ENCODE data around the gene CFAP410. TPM values are rescaled to one million over a fixed set of nuclear protein-coding genes. Genes with fewer than 3 reads are reported as not detected.

CFAP410 gene
- polyA plus RNA-seq, 1 of the 3 experiments (the other 2 are of a cell fraction): 18.0 TPM

DNA sequence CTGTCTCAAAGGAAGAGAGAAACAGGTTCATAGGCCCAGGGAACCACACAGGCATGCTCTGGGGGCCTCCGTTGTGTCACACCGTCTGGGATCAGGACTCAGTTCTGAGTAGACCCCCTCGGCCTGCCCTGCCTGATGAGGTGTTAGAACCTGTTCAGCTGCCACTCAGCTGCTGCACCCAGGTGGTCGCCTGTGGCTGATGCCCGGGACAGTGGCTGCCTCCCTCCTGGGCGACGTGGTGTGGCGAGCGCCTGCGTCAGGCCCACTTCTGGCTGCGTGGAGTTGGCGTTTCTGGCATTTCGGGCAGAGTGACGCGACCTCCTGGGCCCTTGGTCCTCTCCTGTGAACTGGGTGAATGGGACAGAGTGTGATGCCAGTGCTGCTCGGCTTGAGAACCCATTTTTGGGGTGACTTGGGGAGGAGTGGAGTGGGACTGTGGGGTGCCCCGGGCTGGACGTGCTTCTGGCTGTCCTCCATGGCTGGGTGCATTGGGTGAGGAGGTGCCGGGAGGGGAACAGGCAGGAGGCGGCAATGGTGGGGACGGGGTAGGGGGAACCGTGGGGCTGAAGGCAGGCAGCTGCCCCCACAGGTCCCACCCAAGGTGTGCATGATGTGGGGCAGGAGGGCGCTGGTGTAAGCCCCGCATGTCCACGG, 10.8 kb downstream of the CFAP410 start:
- DNase-seq: no peak
- no peak overlapping the region for H3K27ac ChIP-seq (ENCODE audit: low read depth in 2 of 2, low read length in 1 of 2)
- no peaks in the 10 kb centered on the region for H3F3A ChIP-seq (replicated peaks; ENCODE audit: insufficient read depth)
- 94% methylated on average over 18 of the region's 25 CpGs for WGBS (ENCODE audit: low lambda C conversion rate)
- H3K9ac ChIP-seq: no peak overlapping the region
- H3K4me3 ChIP-seq (ENCODE audit: low read depth in 2 of 2, low read length in 1 of 2): no peak overlapping the region
- H3K79me2 ChIP-seq (ENCODE audit: insufficient read depth): no peaks in the 10 kb centered on the region
- ChIA-PET CTCF (interaction anchor here (1.0 to 2.4 kb wide), 4 partner anchors 10 to 156 kb away, joined by 3 to 6 read pairs (median 5); no protein-coding TSS in a partner anchor), POLR2A (interaction anchor here (1.3 kb wide), 1 partner anchor 10 kb away, joined by 4 read pairs; no protein-coding TSS in a partner anchor)
- no peak overlapping the region for H3K4me2 ChIP-seq
- H3K9me3 ChIP-seq: no peaks in the 10 kb centered on the region
- H2AFZ ChIP-seq (ENCODE audit: low read depth): no peak overlapping the region
- peaks cover 0 to 25% of the 10 kb centered on the region in 2 experiments for H3K36me3 ChIP-seq (replicated peaks in 1 of 2; ENCODE audit: control insufficient read depth in 1 of 2, insufficient read depth in 2 of 2, low read length in 1 of 2)
- no peaks in the 10 kb centered on the region for H3K9me2 ChIP-seq
- no peaks in the 10 kb centered on the region for H3K27me3 ChIP-seq (ENCODE audit: insufficient read depth)
- peaks cover 0 to 11% of the 10 kb centered on the region in 2 experiments; a peak in 1 of 4 replicates for H3K4me1 ChIP-seq (ENCODE audit: control insufficient read depth in 1 of 2, insufficient read depth in 2 of 2, low read depth in 1 of 2, low read length in 1 of 2)
- TF ChIP-seq ELF1 (IDR thresholded peaks at IDR 0.05) (no peak), TAF1 (IDR thresholded peaks at IDR 0.05; ENCODE audit: borderline replicate concordance, low read depth, low read length) (no peak), RFX5 (IDR thresholded peaks at IDR 0.05; ENCODE audit: low read length) (no peak), RXRA (IDR thresholded peaks at IDR 0.05; ENCODE audit: borderline replicate concordance, low read depth) (no peak), FOXM1 (IDR thresholded peaks at IDR 0.05; ENCODE audit: low read depth) (no peak), ZBTB33 (IDR thresholded peaks at IDR 0.05; ENCODE audit: borderline replicate concordance, low read depth) (no peak), YY1 (IDR thresholded peaks at IDR 0.05; ENCODE audit: low read depth) (no peak)
- TF ChIP-seq, protein P1, sequence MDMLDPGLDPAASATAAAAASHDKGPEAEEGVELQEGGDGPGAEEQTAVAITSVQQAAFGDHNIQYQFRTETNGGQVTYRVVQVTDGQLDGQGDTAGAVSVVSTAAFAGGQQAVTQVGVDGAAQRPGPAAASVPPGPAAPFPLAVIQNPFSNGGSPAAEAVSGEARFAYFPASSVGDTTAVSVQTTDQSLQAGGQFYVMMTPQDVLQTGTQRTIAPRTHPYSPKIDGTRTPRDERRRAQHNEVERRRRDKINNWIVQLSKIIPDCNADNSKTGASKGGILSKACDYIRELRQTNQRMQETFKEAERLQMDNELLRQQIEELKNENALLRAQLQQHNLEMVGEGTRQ (IDR thresholded peaks at IDR 0.05; ENCODE audit: borderline replicate concordance, low read depth, low read length): no peak
- no peaks in the 10 kb centered on the region for H4K20me1 ChIP-seq (ENCODE audit: insufficient read depth)

DNA sequence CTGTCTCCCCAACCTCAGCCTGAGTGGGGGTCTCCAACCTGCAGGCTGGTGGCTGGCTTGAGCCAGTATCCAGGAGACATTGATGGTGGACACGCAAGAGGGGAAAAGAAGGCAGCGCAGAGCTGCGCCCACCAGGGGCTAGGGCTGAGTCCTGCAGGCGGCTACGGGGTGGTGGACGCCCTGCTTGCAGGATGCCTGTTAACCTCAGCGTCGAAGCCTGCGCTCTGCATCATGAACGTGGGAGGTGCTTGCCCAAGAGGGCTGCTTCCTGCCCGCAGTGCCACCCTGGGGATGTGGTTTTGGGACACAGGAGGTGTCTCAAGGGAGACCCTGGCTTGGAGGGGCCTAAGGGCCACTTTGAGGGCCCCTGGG, 11.6 kb downstream of the CFAP410 start:
- H4K20me1 ChIP-seq (ENCODE audit: insufficient read depth): no peaks in the 10 kb centered on the region
- H3K27ac ChIP-seq (ENCODE audit: low read depth in 2 of 2, low read length in 1 of 2): no peak overlapping the region
- no peaks in the 10 kb centered on the region for H3K79me2 ChIP-seq (ENCODE audit: insufficient read depth)
- H3K9me3 ChIP-seq: no peaks in the 10 kb centered on the region
- no peak overlapping the region for H3K4me3 ChIP-seq (ENCODE audit: low read depth in 2 of 2, low read length in 1 of 2)
- peaks cover 0 to 11% of the 10 kb centered on the region in 2 experiments; a peak in 1 of 4 replicates for H3K4me1 ChIP-seq (ENCODE audit: control insufficient read depth in 1 of 2, insufficient read depth in 2 of 2, low read depth in 1 of 2, low read length in 1 of 2)
- no peak for DNase-seq
- CTCF ChIA-PET: interaction anchor here (1.0 to 1.1 kb wide), 2 partner anchors 30 to 157 kb away, joined by 3 to 4 read pairs; no protein-coding TSS in a partner anchor
- POLR2A ChIA-PET: no interaction called here
- H3K4me2 ChIP-seq: no peak overlapping the region
- H3K27me3 ChIP-seq (ENCODE audit: insufficient read depth): no peaks in the 10 kb centered on the region
- H3F3A ChIP-seq (replicated peaks; ENCODE audit: insufficient read depth): no peaks in the 10 kb centered on the region
- no CpG with 5 or more reads among the region's 11 CpGs for WGBS (ENCODE audit: low lambda C conversion rate)
- no peak overlapping the region for H3K9ac ChIP-seq
- peaks cover 0 to 30% of the 10 kb centered on the region in 2 experiments for H3K36me3 ChIP-seq (replicated peaks in 1 of 2; ENCODE audit: control insufficient read depth in 1 of 2, insufficient read depth in 2 of 2, low read length in 1 of 2)
- H2AFZ ChIP-seq (ENCODE audit: low read depth): no peak overlapping the region
- TF ChIP-seq YY1 (IDR thresholded peaks at IDR 0.05; ENCODE audit: low read depth): no peak
- TF ChIP-seq TEAD4 (IDR thresholded peaks at IDR 0.05; ENCODE audit: borderline replicate concordance, insufficient read depth): no peak
- TF ChIP-seq MXI1 (IDR thresholded peaks at IDR 0.05; ENCODE audit: low read depth, low read length): no peak
- no peak for TF ChIP-seq EZH2phosphoT487 (IDR thresholded peaks at IDR 0.05; ENCODE audit: borderline replicate concordance, low read depth)
- TF ChIP-seq RXRA (IDR thresholded peaks at IDR 0.05; ENCODE audit: borderline replicate concordance, low read depth): no peak
- no peak for TF ChIP-seq TCF12 (IDR thresholded peaks at IDR 0.05)
- TF ChIP-seq, protein P1 (IDR thresholded peaks at IDR 0.05; ENCODE audit: borderline replicate concordance, low read depth, low read length): no peak
- no peak for TF ChIP-seq RFX5 (IDR thresholded peaks at IDR 0.05; ENCODE audit: low read length)
- no peak for TF ChIP-seq CHD2 (IDR thresholded peaks at IDR 0.05; ENCODE audit: low read length, partially characterized antibody)
- H3K9me2 ChIP-seq: no peaks in the 10 kb centered on the region
